GM13977 (cell line): ENCODE data around the gene PGF.

Experiments
- DNase-seq: peaks from one replicate; pipeline ENCODE4 v3.0.0; 2012; ENCODE audit warnings: low spot score
- in situ Hi-C: fragments of 300-500 bp; cut with MboI; formaldehyde crosslinking; loops from one replicate; pipeline ENCODE4 v1.12.0; 2022; ENCODE audit warnings: low sequenced_read_pairs, low pct_unique_long_range_greater_than_20kb, mixed read lengths, inconsistent platforms; ENCODE audit not compliant: unreplicated experiment
- TF ChIP-seq, protein P1 (sequence below): IDR thresholded peaks from 2 replicates; pipeline ENCODE4 v1.5.1; 2012; ENCODE audit warnings: mild to moderate bottlenecking, control low read depth; ENCODE audit not compliant: insufficient read depth; ENCODE audit errors: extremely low read depth, missing control alignments

The PGF gene

DNA sequence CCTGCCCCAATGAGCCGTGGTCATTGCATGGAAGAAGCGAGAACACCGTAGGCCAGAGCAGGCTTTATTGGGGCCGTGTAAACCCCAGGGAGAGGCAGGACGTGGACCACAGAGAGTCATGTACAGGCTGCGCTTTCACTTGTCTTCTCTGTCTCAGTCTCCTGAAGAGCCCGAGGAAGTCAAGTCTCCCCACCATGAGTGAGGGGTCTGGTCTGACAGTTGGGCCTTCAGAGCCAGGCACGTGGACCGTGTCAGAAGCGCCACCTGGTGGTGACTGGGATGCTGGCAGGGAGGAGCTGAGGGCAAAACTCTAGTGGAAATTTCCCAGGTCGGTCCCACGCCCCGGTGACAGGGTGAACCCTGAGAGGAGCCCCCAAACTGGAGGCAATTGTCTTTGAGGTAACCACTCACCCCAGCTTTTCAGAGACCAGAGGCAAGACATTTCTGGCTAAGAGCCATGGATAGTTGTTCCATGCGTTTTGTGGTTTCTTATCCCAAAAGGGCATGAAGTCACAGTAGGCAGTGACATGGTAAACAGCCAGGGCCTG lies 49.7 kb downstream of the PGF start:
- TF ChIP-seq, protein P1, sequence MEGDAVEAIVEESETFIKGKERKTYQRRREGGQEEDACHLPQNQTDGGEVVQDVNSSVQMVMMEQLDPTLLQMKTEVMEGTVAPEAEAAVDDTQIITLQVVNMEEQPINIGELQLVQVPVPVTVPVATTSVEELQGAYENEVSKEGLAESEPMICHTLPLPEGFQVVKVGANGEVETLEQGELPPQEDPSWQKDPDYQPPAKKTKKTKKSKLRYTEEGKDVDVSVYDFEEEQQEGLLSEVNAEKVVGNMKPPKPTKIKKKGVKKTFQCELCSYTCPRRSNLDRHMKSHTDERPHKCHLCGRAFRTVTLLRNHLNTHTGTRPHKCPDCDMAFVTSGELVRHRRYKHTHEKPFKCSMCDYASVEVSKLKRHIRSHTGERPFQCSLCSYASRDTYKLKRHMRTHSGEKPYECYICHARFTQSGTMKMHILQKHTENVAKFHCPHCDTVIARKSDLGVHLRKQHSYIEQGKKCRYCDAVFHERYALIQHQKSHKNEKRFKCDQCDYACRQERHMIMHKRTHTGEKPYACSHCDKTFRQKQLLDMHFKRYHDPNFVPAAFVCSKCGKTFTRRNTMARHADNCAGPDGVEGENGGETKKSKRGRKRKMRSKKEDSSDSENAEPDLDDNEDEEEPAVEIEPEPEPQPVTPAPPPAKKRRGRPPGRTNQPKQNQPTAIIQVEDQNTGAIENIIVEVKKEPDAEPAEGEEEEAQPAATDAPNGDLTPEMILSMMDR: peak; percentile 95
- in situ Hi-C loops: loop anchor here (10.0 kb wide), 1 partner anchor 51 kb away; no protein-coding TSS in a partner anchor

DNA sequence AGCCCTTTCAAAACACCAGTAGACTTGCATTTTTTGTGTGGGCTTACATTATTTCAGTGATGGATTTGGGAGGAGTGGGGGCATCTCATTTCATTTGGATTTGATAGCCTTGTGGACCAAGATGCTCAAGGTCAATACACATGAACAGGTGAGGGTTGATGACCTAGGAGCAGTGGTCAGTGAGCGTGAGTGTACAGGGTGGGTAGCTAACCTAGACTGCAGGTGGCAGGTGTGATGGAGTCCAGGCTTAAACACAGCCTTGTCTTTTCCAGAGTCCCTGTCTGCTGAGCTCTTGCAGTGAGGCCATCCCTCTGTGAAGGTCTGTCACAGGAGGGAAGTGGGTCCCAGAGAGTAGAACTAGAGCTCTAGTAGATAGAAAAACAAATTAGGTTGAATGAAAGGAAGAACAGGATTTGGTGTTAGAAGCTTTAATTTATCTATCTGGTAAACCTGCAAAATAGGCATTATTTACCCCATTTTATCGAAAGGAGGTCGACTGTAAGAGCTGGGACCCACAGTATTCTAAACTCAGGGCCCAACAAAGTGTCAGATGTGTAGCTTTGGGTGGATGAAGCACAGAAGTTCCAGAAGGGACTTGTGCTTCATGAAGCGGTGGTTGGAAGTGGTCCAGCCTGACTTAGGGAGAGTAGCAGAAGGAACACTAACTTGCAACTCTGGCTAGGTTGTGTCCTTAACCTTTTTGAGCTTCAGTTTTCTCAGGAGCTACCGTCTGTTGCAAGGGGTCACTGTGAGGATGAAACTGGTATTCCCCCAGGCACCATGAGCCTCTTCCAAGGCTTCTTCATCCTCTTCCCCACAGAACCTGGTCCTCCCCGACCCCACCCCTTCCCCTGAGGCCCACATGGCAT lies 50.5 kb downstream of the PGF start:
- in situ Hi-C loops: loop anchor here (10.0 kb wide), 1 partner anchor 50 kb away; no protein-coding TSS in a partner anchor
- TF ChIP-seq, protein P1: no peak
- DNase-seq: no peak

More for the DNA sequence above, 49.7 kb downstream of the PGF start:
- peak; percentile 80 for DNase-seq

DNA sequence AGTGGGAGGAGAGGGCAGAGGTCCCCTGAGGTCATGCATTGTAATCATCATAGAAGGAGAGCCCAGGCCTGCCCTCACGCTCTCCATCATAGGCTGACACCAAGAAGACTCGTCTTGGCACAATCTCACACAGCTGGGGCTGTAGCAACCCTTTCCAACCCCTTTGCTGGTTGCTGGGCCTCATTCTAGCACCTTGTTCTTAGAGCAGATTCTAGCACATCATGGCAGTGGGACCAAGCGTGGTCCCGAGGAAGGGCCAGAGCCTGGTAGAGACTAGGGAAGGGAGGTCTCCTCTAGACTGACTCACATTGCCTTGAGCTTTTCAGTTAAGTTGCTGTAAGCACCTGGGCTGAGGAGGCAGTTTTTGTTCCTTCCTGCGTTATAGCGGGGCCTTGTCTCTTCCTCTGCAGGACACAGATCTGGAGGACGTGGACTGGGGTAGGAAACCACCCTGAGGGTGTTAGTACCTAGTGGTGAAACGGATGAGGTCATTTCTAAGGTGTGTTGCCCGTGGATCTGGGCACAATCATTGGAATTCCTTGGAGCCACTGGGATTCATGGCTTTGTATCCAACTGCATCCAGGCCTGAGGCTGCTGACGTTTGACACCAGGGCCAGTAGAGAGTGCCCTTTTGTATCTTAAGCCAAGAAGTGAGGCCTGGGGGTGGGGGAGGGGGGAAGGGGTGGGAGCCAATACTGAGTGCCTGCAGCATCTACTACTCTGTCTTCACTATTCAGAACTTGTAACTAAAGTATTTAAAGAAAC lies 52.3 kb downstream of the PGF start:
- no peak for DNase-seq
- in situ Hi-C loops: loop anchor here (10.0 kb wide), 1 partner anchor 48 kb away; no protein-coding TSS in a partner anchor
- TF ChIP-seq, protein P1: no peak

DNA sequence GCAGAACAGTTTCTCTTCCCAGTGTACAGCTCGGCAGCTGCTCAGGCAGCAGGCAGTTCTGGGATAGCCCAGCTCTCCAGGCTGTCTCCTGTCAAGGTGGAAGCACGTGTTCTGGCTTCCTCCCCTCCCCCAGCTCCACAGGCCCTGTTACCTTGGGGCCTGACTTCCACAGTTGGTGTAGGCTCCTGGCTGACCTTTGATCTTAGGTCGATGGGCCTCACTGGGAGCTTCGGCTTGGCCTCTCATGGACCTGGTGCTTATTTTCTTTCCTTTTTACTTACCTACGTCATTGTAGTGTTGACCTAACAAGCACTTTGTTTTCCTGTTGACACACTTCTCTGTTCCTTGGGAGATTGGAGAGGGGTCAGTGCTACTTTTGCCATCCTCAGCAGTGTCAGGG lies 56.7 kb downstream of the PGF start:
- no peak for DNase-seq
- TF ChIP-seq, protein P1: no peak
- in situ Hi-C loops: no loop called here

DNA sequence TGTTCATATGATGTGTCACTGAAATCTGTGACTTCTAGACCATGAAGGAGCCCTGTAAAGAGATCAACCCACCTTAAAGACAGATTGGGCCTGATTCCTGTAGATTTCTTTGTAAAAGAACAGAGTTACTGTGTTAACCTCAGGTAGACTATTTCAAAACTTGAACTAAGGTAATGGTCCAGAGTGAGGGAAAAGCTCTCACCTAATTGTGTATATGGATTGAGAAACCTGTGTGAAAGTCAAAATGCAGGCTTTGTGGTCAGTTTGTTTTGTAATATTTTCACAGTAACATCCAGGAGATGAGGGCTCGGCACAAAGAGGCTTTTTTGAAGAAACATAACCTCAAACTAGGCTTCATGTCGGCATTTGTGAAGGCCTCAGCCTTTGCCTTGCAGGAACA lies 57.3 kb downstream of the PGF start:
- TF ChIP-seq, protein P1: no peak
- in situ Hi-C loops: no loop called here
- no peak for DNase-seq

DNA sequence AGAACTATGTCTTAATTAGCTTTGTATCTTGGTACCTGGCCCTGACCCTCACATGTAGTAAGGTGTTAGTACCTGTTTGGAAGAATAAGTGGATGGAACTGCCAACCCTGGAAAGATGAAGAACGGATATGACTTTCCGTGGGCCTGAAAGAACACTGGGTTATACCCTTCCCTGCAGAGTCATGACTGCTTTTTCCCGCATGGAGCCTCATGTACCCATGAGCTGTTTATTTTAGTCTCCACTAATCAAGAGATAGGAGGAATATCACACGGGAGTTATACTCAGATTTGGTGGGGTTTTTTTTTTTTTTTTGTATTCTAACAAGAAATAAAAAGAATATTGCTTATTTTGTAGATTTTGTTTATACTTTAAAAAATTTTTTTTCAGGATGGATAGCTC lies 57.8 kb downstream of the PGF start:
- TF ChIP-seq, protein P1: no peak
- DNase-seq: no peak
- in situ Hi-C loops: no loop called here
